ENCODE results near the gene MYO16. TPM values are rescaled to one million over a fixed set of nuclear protein-coding genes. Genes with fewer than 3 reads are reported as not detected.

The MYO16 gene
- total RNA-seq, 1 experiment from 2014 or later = 0.49 TPM

- POLR2A ChIA-PET (ENCODE audit: low non-redundant PET) = no interaction called here
Measured at GRCh38 chr13:109114991-109115390, 485.6 kb downstream of the MYO16 start.

GRCh38 chr13:109118521-109118920 is 489.1 kb downstream of the MYO16 start:
- H3K4me3 ChIP-seq (ENCODE audit: low read depth, low read length, poor library complexity, severe bottlenecking) = no peak overlapping the region
- no peak overlapping the region for H3K27ac ChIP-seq (ENCODE audit: low read depth, low read length, poor library complexity, severe bottlenecking)
- H3K9me3 ChIP-seq (ENCODE audit: low read depth, low read length, poor library complexity, severe bottlenecking) = no peaks in the 10 kb centered on the region
- TF ChIP-seq, protein P1, sequence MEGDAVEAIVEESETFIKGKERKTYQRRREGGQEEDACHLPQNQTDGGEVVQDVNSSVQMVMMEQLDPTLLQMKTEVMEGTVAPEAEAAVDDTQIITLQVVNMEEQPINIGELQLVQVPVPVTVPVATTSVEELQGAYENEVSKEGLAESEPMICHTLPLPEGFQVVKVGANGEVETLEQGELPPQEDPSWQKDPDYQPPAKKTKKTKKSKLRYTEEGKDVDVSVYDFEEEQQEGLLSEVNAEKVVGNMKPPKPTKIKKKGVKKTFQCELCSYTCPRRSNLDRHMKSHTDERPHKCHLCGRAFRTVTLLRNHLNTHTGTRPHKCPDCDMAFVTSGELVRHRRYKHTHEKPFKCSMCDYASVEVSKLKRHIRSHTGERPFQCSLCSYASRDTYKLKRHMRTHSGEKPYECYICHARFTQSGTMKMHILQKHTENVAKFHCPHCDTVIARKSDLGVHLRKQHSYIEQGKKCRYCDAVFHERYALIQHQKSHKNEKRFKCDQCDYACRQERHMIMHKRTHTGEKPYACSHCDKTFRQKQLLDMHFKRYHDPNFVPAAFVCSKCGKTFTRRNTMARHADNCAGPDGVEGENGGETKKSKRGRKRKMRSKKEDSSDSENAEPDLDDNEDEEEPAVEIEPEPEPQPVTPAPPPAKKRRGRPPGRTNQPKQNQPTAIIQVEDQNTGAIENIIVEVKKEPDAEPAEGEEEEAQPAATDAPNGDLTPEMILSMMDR (conservative IDR thresholded peaks at IDR 0.05; ENCODE audit: low read depth, low read length) = no peak
- TF ChIP-seq EZH2 (IDR thresholded peaks at IDR 0.05; ENCODE audit: borderline replicate concordance, low read depth, low read length, poor library complexity, severe bottlenecking) = no peak
- ChIA-PET POLR2A (ENCODE audit: low non-redundant PET) (no interaction called here), CTCF (no interaction called here)
- no peak for DNase-seq (ENCODE audit: low spot score)
- no TSS peak for BruUV-seq (replicated peaks)
- H3K4me1 ChIP-seq (ENCODE audit: insufficient read depth, low read length, poor library complexity, severe bottlenecking) = peaks cover 7% of the 10 kb centered on the region
- no peaks in the 10 kb centered on the region for H3K27me3 ChIP-seq (replicated peaks; ENCODE audit: insufficient read depth, low read depth, low read length, poor library complexity)
- no peaks in the 10 kb centered on the region for H3K36me3 ChIP-seq (ENCODE audit: insufficient read depth, low read length, poor library complexity, severe bottlenecking)
- intact Hi-C loops (cut with micrococcal nuclease; ENCODE audit: unreplicated experiment) = no loop called here

More at GRCh38 chr13:109114991-109115390, 485.6 kb downstream of the MYO16 start:
- intact Hi-C loops (cut with micrococcal nuclease; ENCODE audit: unreplicated experiment) = no loop called here
- H3K36me3 ChIP-seq (ENCODE audit: insufficient read depth, low read length, poor library complexity, severe bottlenecking) = no peaks in the 10 kb centered on the region
- no peak for DNase-seq (ENCODE audit: low spot score)
- BruUV-seq (replicated peaks) = no TSS peak
- no peaks in the 10 kb centered on the region for H3K4me1 ChIP-seq (ENCODE audit: insufficient read depth, low read length, poor library complexity, severe bottlenecking)
- CTCF ChIA-PET = no interaction called here
- no peaks in the 10 kb centered on the region for H3K27me3 ChIP-seq (replicated peaks; ENCODE audit: insufficient read depth, low read depth, low read length, poor library complexity)
- H3K27ac ChIP-seq (ENCODE audit: low read depth, low read length, poor library complexity, severe bottlenecking) = no peak overlapping the region
- H3K4me3 ChIP-seq (ENCODE audit: low read depth, low read length, poor library complexity, severe bottlenecking) = no peak overlapping the region
- no peaks in the 10 kb centered on the region for H3K9me3 ChIP-seq (ENCODE audit: low read depth, low read length, poor library complexity, severe bottlenecking)
- TF ChIP-seq, protein P1 (conservative IDR thresholded peaks at IDR 0.05; ENCODE audit: low read depth, low read length) = no peak
- no peak for TF ChIP-seq EZH2 (IDR thresholded peaks at IDR 0.05; ENCODE audit: borderline replicate concordance, low read depth, low read length, poor library complexity, severe bottlenecking)

GRCh38 chr13:109119896-109120295 is 490.5 kb downstream of the MYO16 start:
- Histone ChIP-seq H3K36me3 (ENCODE audit: insufficient read depth, low read length, poor library complexity, severe bottlenecking) (no peaks in the 10 kb centered on the region), H3K4me3 (ENCODE audit: low read depth, low read length, poor library complexity, severe bottlenecking) (no peak overlapping the region), H3K9me3 (ENCODE audit: low read depth, low read length, poor library complexity, severe bottlenecking) (no peaks in the 10 kb centered on the region), H3K27me3 (replicated peaks; ENCODE audit: insufficient read depth, low read depth, low read length, poor library complexity) (no peaks in the 10 kb centered on the region), H3K4me1 (ENCODE audit: insufficient read depth, low read length, poor library complexity, severe bottlenecking) (peaks cover 19% of the 10 kb centered on the region), H3K27ac (ENCODE audit: low read depth, low read length, poor library complexity, severe bottlenecking) (no peak overlapping the region)
- ChIA-PET POLR2A (ENCODE audit: low non-redundant PET) (no interaction called here), CTCF (no interaction called here)
- TF ChIP-seq, protein P1 (conservative IDR thresholded peaks at IDR 0.05; ENCODE audit: low read depth, low read length) = no peak
- TF ChIP-seq EZH2 (IDR thresholded peaks at IDR 0.05; ENCODE audit: borderline replicate concordance, low read depth, low read length, poor library complexity, severe bottlenecking) = no peak
- intact Hi-C loops (cut with micrococcal nuclease; ENCODE audit: unreplicated experiment) = no loop called here
- BruUV-seq (replicated peaks) = no TSS peak
- DNase-seq (ENCODE audit: low spot score) = no peak
